Right kidney (tissue), 9 donors: ENCODE data around the gene ZNF677.
A peak's percentile ranks its signal among the peaks of the same experiment; 100 is the strongest.
"Not testable (repeated sequence)": the region's sequence is repeated elsewhere in the genome, so short reads cannot be mapped to it uniquely, and the experiment has no call there.

ENCODE experiments used
- DNase-seq: peaks from one replicate; pipeline ENCODE4 v3.0.0-alpha.2; 2016
- long read RNA-seq, 8 donors: transcript quantifications; one replicate each; lab custom pipeline, GENCODE V29; 2026

Gene ZNF677
- long read RNA-seq, donor 1, transcript ZNF677-209 (1 exons, 3,207 nt): major isoform, 16 of 21 reads
- long read RNA-seq, donor 1, partial matches to known transcripts: 0 of 21 reads
- long read RNA-seq, donor 1, other reads (novel, unspliced or antisense): 0 of 21 reads
- long read RNA-seq, donor 2, transcript ZNF677-209 (1 exons, 3,207 nt): major isoform, 14 of 21 reads
- long read RNA-seq, donor 2, partial matches to known transcripts: 0 of 21 reads
- long read RNA-seq, donor 2, other reads (novel, unspliced or antisense): 0 of 21 reads
- long read RNA-seq, donor 3, transcript ZNF677-209 (1 exons, 3,207 nt): major isoform, 6 of 15 reads
- long read RNA-seq, donor 3, transcript ZNF677-202 (1 exons, 1,801 nt): minor isoform, 5 of 15 reads
- long read RNA-seq, donor 3, partial matches to known transcripts: 0 of 15 reads
- long read RNA-seq, donor 3, other reads (novel, unspliced or antisense): 0 of 15 reads
- long read RNA-seq, donor 4, transcript ZNF677-209 (1 exons, 3,207 nt): major isoform, 27 of 40 reads
- long read RNA-seq, donor 4, partial matches to known transcripts: 0 of 40 reads
- long read RNA-seq, donor 4, other reads (novel, unspliced or antisense): 0 of 40 reads
- long read RNA-seq, donor 5, transcript ZNF677-209 (1 exons, 3,207 nt): major isoform, 14 of 24 reads
- long read RNA-seq, donor 5, partial matches to known transcripts: 0 of 24 reads
- long read RNA-seq, donor 5, other reads (novel, unspliced or antisense): 0 of 24 reads
- long read RNA-seq, donor 6, transcript ZNF677-209 (1 exons, 3,207 nt): major isoform, 15 of 24 reads
- long read RNA-seq, donor 6, partial matches to known transcripts: 0 of 24 reads
- long read RNA-seq, donor 6, other reads (novel, unspliced or antisense): 0 of 24 reads
- long read RNA-seq, donor 7, transcript ZNF677-202 (1 exons, 1,801 nt): minor isoform, 7 of 36 reads
- long read RNA-seq, donor 7, transcript ZNF677-209 (1 exons, 3,207 nt): major isoform, 18 of 36 reads
- long read RNA-seq, donor 7, transcript ZNF677-206 (5 exons, 3,497 nt): minor isoform, 6 of 36 reads
- long read RNA-seq, donor 7, partial matches to known transcripts: 0 of 36 reads
- long read RNA-seq, donor 7, other reads (novel, unspliced or antisense): 0 of 36 reads
- long read RNA-seq, donor 8, transcript ZNF677-209 (1 exons, 3,207 nt): major isoform, 13 of 20 reads
- long read RNA-seq, donor 8, partial matches to known transcripts: 0 of 20 reads
- long read RNA-seq, donor 8, other reads (novel, unspliced or antisense): 0 of 20 reads

GRCh38 chr19:53254411-53255341 is at the start of gene ZNF677:
TSS of gene ZNF677 (minus strand) at chr19:53254873. CDS start at chr19:53251550, 3,323 bp downstream.
- DNase-seq: peak; percentile 92

GRCh38 chr19:53301341-53301740 is 46.7 kb upstream of the ZNF677 start:
- not testable (repeated sequence) for DNase-seq

- DNase-seq: no peak
Measured at GRCh38 chr19:53294786-53295441, 40.2 kb upstream of the ZNF677 start.

- DNase-seq: no peak
Measured at GRCh38 chr19:53290758-53291549, 36.3 kb upstream of the ZNF677 start.

- no peak for DNase-seq
Measured at GRCh38 chr19:53285087-53285486, 30.4 kb upstream of the ZNF677 start.

GRCh38 chr19:53281947-53282346 is 27.3 kb upstream of the ZNF677 start:
- DNase-seq: not testable (repeated sequence)

- no peak for DNase-seq
Measured at GRCh38 chr19:53275480-53275879, 20.8 kb upstream of the ZNF677 start.

GRCh38 chr19:53272044-53272443 is 17.4 kb upstream of the ZNF677 start:
- no peak for DNase-seq

GRCh38 chr19:53269861-53270260 is 15.2 kb upstream of the ZNF677 start:
- DNase-seq: not testable (repeated sequence)

- not testable (repeated sequence) for DNase-seq
Measured at GRCh38 chr19:53267623-53268022, 12.9 kb upstream of the ZNF677 start, which contains the start of gene VN1R4. TSS of gene VN1R4 (minus strand) at chr19:53267723. CDS start at chr19:53267665, 58 bp downstream.

- not testable (repeated sequence) for DNase-seq
Measured at GRCh38 chr19:53257715-53258342, 3.2 kb upstream of the ZNF677 start, which contains the start of gene VN1R2. TSS of gene VN1R2 (plus strand) at chr19:53258292. CDS start at chr19:53258376, 84 bp downstream.

GRCh38 chr19:53246498-53246897 is 8.2 kb downstream of the ZNF677 start:
- no peak for DNase-seq

GRCh38 chr19:53237114-53237777 is 17.4 kb downstream of the ZNF677 start:
- DNase-seq: no peak

GRCh38 chr19:53224606-53225005 is 30.1 kb downstream of the ZNF677 start:
- no peak for DNase-seq

GRCh38 chr19:53222716-53223115 is 32.0 kb downstream of the ZNF677 start:
- not testable (repeated sequence) for DNase-seq

GRCh38 chr19:53212703-53213320 is 41.9 kb downstream of the ZNF677 start:
- no peak for DNase-seq

- DNase-seq: not testable (repeated sequence)
Measured at GRCh38 chr19:53211554-53211953, 43.1 kb downstream of the ZNF677 start.
